ES-I3 (cell line): Measurements from ENCODE around the gene CCBE1.

Experiments used
- H3K36me3 ChIP-seq: 2 replicates; pipeline ENCODE4 v1.6.1; 2013; ENCODE audit warnings: mild to moderate bottlenecking, low read length, control low read depth, moderate library complexity; ENCODE audit not compliant: insufficient read depth
- H3K4me1 ChIP-seq: 2 replicates; pipeline ENCODE4 v1.6.1; 2013; ENCODE audit warnings: mild to moderate bottlenecking, control low read depth, low read length; ENCODE audit not compliant: insufficient read depth
- H3K9ac ChIP-seq: 2 replicates; pipeline ENCODE4 v1.6.1; 2013; ENCODE audit warnings: low read depth, mild to moderate bottlenecking, low read length, moderate library complexity
- H3K9me3 ChIP-seq: 2 replicates; pipeline ENCODE4 v1.6.1; 2013; ENCODE audit warnings: mild to moderate bottlenecking, low read length, moderate library complexity; ENCODE audit not compliant: control insufficient read depth, insufficient read depth

Gene CCBE1

GRCh38 chr18:59419386-59419785, 277.8 kb downstream of the CCBE1 start:
- Histone ChIP-seq H3K9me3 (no peaks in the 10 kb centered on the region), H3K4me1 (no peaks in the 10 kb centered on the region), H3K36me3 (no peaks in the 10 kb centered on the region), H3K9ac (no peak overlapping the region)

DNA sequence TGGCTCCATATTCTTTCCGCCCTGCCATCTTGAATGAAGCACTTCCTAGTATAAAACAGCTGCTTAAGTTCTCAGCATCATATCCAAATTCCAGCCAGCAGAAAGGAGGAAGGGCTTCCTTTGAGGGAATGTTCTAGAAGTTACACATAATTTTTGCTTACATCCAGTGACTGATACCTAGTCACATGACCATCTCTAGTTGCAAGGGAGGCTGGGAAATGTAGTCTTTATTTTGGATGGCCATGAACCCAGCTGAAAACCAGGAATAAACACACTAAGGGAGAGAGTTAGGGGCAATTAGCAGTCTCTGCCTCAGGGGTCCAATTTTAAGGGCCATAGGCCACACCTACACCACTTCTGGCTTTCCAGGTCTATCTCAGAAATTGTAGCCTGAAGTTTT, 280.4 kb downstream of the CCBE1 start:
- Histone ChIP-seq H3K36me3 (no peaks in the 10 kb centered on the region), H3K9ac (no peak overlapping the region), H3K4me1 (no peaks in the 10 kb centered on the region), H3K9me3 (no peaks in the 10 kb centered on the region)

DNA sequence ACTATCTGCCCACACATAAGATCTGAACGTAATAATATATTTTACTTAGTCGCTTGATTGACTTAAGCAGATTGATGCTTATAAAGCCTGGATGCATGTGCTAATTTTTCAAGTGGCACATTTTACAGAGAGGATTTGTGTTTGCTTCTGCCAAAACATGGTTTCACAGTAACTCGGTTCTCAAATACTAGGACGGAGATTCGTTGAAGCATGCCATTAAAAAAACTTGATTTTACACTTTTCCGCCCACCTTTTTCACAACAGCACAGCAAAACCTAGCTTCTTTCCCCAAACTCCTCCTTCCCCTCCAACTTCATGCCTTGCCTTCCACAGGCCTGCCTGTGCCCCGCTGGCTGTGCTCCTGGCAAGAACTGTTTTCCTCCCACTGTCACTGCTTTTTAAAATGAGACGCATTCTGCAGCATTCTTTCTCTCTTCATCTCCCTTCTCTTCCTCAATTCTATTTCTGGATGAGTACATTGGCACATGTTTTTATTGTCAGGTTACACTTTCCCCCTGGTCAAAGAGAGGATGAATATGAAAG, 283.0 kb downstream of the CCBE1 start:
- no peak overlapping the region for H3K9ac ChIP-seq
- H3K36me3 ChIP-seq: no peaks in the 10 kb centered on the region
- no peaks in the 10 kb centered on the region for H3K9me3 ChIP-seq
- no peaks in the 10 kb centered on the region for H3K4me1 ChIP-seq

DNA sequence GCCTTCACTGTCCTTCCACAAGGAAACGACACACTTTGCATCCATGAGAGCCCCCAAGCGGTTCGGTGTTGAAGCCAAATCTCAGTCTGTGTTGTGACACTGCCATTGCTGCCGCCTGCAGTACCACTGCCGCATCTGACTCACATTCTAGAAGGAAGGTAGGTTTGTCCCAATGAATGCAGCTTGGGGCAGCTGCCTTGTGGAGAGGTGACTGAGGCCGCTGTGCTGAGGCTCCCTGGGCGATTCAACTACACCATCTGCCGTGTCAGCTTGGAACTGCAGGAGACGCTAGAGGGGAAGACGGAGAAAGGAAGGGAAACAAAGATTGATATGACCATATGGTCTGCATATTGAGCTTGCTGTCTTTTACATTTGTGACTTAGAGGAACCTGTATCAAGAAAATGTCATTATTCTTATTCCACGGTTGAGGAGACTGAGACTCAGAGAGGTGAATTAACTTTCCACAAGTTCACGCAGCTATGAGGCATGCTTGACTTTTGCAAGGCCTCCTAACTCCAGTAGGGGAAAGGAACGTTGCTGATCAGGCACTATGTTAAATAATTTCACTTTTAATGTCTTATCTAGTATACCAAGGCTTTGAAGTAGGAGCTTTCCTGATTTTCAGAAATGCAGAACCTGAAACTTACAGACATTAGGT, 294.7 kb downstream of the CCBE1 start:
- Histone ChIP-seq H3K4me1 (no peaks in the 10 kb centered on the region), H3K9me3 (no peaks in the 10 kb centered on the region), H3K9ac (no peak overlapping the region), H3K36me3 (no peaks in the 10 kb centered on the region)

- Histone ChIP-seq H3K9ac (no peak overlapping the region), H3K4me1 (no peaks in the 10 kb centered on the region), H3K9me3 (no peaks in the 10 kb centered on the region), H3K36me3 (no peaks in the 10 kb centered on the region)
Measured at GRCh38 chr18:59400407-59400806, 296.8 kb downstream of the CCBE1 start.

DNA sequence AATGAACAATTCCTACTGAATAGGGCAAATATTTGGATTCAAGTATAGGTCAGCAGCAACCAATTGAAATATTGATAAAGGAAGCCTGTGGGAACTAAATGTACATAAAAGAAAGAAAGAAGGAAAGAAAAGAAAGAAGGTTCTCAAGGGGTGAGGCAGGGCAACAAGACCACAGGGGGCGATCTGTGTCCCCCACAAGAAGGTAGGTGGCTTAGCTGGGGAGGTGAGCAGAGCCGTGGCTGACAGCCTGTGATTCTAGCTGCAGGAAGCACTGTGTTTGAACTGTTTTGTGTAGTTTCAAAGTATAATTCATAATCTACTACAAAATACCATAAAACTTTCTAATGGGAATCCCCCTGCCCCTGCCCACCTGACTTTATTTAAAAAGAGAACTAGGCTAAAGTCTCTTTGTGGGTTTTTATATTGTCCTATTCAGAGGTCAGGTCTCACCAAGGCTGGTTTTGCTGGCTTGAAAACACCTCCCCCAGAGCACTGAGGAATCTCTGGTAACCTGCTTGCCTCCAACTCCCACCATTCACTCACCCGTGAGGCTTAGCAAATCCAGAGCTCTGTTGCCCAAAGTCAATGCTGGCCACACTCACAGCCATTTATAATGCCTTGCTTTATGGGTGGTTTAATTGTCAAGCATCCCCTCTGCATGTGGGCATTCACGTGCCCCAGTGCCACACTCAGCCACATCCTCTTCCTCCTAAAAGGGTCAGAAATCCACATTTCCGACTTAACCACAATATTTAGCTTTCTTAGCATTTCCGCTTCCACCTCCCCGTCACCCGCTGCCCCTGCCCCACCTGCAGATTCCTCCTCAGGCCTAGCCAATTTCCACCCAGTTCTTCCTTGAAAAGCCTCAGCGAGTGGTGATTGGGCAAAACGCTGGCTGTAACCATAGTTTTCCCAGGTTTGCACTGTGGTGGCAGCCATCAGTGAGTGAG, 301.7 kb downstream of the CCBE1 start:
- Histone ChIP-seq H3K9ac (no peak overlapping the region), H3K4me1 (no peaks in the 10 kb centered on the region)

DNA sequence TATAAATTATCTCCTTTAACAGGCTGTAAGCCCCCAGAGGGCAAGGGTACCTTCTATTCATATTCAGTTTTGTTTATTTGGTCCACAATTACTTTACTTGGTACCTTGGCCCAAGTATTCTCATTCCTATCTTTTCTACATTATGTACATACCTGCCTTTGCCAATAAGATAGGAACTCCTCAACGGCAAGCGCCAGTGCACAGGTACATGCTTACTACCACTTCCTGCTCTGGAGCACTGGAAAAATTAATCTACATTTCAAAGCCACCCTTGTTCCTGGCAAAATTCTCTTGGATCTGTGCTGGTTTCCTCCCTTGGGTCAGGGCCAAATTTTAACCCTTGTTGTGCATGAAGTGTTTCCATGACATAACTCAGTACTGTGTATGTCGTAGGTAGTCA, 303.8 kb downstream of the CCBE1 start:
- Histone ChIP-seq H3K9me3 (no peaks in the 10 kb centered on the region), H3K36me3 (no peaks in the 10 kb centered on the region), H3K4me1 (no peaks in the 10 kb centered on the region), H3K9ac (no peak overlapping the region)

More for the DNA sequence above, 301.7 kb downstream of the CCBE1 start:
- Histone ChIP-seq H3K36me3 (no peaks in the 10 kb centered on the region), H3K9me3 (no peaks in the 10 kb centered on the region)

- no peaks in the 10 kb centered on the region for H3K4me1 ChIP-seq
- H3K36me3 ChIP-seq: no peaks in the 10 kb centered on the region
- no peak overlapping the region for H3K9ac ChIP-seq
- no peaks in the 10 kb centered on the region for H3K9me3 ChIP-seq
Measured at GRCh38 chr18:59388817-59389216, 308.4 kb downstream of the CCBE1 start.

GRCh38 chr18:59387687-59388565, 309.3 kb downstream of the CCBE1 start:
- Histone ChIP-seq H3K4me1 (no peaks in the 10 kb centered on the region), H3K9ac (no peak overlapping the region), H3K36me3 (no peaks in the 10 kb centered on the region), H3K9me3 (no peaks in the 10 kb centered on the region)

DNA sequence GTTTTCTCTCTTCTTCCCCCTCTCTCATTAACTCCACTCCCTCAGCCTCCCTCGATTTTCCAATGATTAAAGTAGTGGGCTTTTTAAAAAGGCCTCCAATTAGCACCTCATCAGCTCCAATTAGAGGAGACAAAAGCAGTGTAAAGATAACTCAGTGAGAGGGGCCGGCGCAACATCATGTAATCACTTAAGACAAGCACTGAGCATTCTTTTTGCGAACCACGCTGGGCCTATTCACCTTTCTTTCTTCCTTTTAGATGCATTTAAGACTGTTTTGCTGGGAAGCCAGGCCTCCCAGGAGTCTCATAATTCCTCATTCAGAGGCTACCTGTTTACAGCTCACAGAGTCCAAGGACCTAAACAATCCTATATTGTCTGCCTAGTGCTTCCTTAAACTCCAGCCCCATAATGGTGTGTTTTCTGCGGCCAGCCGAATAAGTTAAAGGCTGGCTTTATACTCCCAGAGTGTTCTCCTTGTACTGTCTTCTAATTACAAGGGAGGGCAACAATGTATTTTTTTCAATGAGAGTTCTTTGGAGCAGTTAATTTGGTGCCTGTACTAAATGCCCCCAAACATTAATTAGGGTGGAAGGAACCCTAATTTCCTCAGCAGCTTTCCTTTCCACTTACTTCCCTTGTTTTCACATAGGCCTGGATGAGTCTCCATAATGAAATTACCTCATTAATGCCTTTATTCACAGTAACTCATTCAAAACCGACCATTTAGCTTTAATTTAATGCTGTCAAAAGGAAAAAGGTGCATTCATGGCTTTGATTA, 310.1 kb downstream of the CCBE1 start:
- Histone ChIP-seq H3K4me1 (no peaks in the 10 kb centered on the region), H3K9me3 (no peaks in the 10 kb centered on the region), H3K9ac (no peak overlapping the region), H3K36me3 (no peaks in the 10 kb centered on the region)

- Histone ChIP-seq H3K4me1 (no peaks in the 10 kb centered on the region), H3K9me3 (no peaks in the 10 kb centered on the region), H3K36me3 (no peaks in the 10 kb centered on the region), H3K9ac (no peak overlapping the region)
Measured at GRCh38 chr18:59385191-59385590, 312.0 kb downstream of the CCBE1 start.

GRCh38 chr18:59383851-59384250, 313.4 kb downstream of the CCBE1 start:
- Histone ChIP-seq H3K4me1 (no peaks in the 10 kb centered on the region), H3K9me3 (no peaks in the 10 kb centered on the region), H3K9ac (no peak overlapping the region), H3K36me3 (no peaks in the 10 kb centered on the region)

DNA sequence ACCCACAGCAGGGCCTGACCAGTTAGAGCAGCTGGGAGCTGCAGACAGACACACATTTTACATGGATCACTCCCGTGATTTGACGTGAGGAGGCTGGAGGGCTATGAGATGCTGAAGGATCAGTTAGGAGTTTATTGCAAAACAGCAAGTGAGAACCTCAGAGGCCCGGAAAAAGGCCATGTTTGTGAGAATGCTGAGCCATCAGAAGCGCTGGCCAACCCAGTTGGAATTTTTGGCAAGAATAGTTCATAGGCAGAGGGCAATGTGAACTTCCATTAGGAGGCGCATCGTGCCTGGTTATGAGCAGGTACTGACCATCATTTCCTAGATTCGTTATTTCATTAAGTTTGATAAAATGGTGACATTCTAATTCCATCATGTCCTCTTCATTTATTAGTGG, 314.8 kb downstream of the CCBE1 start:
- H3K36me3 ChIP-seq: no peaks in the 10 kb centered on the region
- H3K9ac ChIP-seq: no peak overlapping the region
- H3K4me1 ChIP-seq: no peaks in the 10 kb centered on the region
- H3K9me3 ChIP-seq: no peaks in the 10 kb centered on the region
